GM19025 (cell line): ENCODE data around the gene TBCEL.

ENCODE experiments used
- ATAC-seq: cut with Tn5 transposase; IDR thresholded peaks from one replicate; pipeline ENCODE4 v1.9.1; 2021; ENCODE audit warnings: mild to moderate bottlenecking, low read depth, moderate library complexity; ENCODE audit not compliant: unreplicated experiment

The TBCEL gene

DNA sequence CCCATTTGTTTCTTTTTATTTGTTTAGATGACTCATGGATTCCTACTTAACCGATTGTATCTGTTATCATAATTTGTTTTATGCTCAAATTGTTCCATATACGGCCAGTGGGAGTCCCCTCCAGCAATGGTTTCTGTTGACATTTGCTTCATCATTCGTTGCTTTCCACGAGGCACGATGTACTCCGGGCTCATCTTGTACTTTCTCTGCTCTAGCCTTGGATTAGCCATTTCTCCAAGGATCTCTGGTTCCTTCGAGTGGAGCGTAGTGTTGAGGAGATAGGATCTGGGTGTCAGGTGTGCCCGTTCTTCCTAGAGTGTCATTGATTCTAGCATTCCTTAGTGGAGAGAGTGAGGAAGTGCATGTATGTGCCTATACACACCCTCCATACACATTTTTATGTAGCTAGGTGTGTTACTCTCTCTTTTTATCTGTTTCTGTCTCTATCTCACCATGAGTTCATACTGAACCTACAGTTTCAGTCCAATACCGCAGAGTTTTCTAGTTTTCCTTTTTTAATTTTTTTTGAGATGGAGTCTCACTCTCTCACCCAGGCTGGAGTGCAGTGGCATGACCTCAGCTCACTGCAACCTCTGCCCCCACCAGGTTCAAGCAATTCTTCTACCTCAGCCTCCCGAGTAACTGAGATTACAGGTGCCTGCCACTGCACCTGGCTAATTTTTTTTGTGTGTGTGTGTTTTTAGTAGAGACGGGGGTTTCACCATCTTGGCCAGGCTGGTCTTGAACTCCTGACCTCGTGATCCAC, 108.5 kb downstream of the TBCEL start:
- ATAC-seq, result no peak

DNA sequence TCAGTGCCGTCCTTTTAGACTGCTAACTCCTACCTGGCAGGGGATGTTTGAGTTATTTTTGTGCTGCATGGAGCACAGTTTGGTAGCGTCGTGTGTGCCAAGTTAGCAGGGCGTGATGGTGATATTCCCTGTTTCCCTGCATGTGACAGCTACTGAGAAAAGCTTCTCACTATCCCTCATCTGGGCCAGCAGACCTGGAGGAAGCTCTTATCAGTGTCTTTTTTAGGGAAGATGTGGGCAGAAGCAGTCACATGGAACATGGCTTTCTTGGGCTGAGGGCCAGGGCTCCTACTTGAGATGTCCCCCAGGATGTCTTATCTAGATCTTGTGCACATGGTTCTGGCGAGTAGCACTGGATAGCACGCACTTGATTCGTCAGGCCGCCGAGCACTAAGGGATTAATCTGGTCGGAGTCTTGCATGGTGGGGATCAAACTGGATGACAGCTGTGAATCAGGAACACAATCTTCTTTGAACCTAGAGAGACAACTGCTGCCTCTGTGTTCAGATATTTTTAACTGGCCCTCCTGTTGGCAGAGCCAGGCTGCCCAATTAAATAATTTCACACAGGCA, 110.9 kb downstream of the TBCEL start:
- no peak for ATAC-seq

DNA sequence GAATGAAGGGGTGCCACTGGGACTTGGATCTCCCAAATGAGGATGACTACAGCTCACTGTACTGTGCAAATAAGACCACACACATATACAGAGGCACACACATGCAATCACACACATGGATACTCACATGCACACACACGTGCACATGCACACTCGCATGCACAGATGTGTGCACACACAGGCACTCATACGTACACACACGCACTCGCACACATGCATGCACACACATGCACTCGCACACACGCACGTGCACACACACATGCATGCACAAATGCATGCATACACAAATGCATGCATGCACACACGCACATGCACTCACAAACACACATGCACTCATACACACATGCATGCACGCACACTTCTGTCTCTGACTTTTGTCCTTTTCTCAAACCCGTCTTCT, 113.1 kb downstream of the TBCEL start:
- no peak for ATAC-seq

DNA sequence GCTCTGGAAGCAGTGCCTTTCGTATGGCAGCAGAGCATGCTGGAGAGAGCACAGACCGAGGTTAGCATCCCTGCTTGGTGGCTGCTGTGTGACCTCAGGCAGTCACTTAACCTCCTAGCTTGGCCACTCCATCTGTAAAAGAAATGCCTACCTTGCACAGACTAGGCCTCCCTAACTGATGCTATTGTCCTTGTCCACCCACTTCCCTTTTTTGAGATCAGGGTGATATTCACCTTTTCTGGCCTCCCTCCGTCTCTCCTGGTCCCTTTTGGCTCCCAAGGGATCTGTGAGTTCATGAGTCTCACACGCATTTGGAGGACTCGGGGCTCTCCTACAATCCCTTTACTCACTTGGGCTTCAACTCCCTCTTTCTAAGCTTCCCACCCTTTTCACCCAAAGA, 114.4 kb downstream of the TBCEL start:
- no peak for ATAC-seq

DNA sequence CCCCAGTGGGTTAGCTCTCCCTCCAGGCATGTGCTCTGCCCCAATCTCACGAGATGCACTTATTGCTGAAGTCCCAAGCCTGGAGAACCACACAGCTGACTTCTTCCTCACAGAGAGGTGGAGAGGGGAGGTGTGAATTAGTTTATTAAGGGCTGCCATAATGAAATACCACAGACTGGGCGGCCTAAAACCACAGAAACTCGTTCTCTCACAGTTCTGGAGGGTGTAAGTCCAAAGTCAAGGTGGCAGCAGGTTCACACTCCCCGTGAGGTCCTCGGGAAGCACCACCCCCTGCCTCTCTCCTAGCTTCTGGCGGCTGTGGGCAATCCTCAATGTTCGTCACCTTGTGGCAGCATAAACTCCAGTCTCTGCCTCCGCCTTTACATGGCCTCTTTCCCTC, 116.5 kb downstream of the TBCEL start:
- ATAC-seq, result no peak
